ENCODE results near the gene URGCP. TPM values are rescaled to one million over a fixed set of nuclear protein-coding genes. Genes with fewer than 3 reads are reported as not detected.
A peak's percentile ranks its signal among the peaks of the same experiment; 100 is the strongest.

The URGCP gene
- total RNA-seq, 1 experiment from 2014 or later: 28.0 TPM

DNA sequence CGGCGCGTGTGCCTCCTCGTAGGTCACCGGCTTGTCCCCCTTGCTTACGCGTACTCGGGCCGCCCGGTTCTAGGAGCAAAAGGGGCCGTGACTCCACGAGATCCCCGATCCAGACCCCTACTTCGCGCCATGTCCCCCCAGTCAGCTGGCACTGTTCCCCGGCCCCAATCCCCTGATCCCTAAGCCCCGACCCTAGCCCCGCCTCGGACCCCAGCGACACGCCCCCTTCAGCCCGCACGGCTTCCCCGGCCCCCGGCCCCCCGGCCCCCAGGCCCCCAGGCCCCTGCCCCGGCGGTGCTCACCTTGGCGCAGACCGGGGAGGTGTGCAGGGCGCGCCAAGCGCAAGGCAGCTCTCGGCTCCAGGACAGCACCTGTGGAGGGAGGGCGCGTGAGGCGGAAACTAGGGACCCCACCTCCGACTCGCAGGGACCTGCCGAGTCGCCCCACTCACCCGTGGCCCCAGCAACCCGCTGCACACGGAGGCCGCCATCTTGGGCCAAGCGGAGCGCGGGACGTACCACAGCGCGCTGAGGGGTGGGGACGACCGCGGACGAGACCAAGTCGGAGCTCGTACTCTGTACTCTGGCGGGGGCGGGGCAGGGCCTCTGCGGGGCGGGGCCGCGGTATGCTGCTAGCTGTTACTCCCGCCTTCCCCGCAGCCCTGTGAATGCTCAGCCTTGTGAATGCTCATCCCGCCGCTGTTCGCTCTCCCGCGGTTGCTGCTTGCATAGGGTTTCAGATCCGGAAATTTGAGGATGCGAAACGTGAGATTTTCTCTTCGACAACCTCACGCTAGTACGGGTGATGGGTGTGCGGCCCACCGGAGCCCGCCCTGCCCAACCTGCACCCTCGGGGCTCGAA, 37.2 kb downstream of the URGCP start, which contains the start of gene MRPS24 (continued):
- TF ChIP-seq ZNF274 (IDR thresholded peaks at IDR 0.05; ENCODE audit: low read depth, low read length): no peak
- TF ChIP-seq FOSL1 (IDR thresholded peaks at IDR 0.05; ENCODE audit: low read depth): no peak
- TF ChIP-seq, protein P1, sequence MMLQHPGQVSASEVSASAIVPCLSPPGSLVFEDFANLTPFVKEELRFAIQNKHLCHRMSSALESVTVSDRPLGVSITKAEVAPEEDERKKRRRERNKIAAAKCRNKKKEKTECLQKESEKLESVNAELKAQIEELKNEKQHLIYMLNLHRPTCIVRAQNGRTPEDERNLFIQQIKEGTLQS (IDR thresholded peaks at IDR 0.05): no peak
- TF ChIP-seq JUND (IDR thresholded peaks at IDR 0.05): peak; percentile 76
- peak; percentile 75 for TF ChIP-seq EGR1 (IDR thresholded peaks at IDR 0.05; ENCODE audit: low read depth)

DNA sequence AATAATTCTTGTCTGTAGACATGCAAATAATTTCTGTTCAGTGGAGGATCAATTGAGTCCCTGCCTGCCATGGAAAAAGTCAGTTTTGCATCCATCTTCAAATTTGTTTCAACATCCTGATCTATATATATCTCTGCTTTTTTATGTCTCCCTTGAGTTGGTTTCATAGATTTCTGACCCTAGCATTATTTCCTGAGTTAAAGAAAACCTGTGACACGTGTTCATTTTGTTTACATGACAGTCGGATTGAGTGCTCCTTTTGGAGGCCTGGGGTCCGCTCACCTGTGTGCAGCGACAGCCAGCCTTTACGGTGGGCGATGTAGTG, 37.8 kb downstream of the URGCP start:
- Histone ChIP-seq H4K20me1 (ENCODE audit: insufficient read depth) (no peaks in the 10 kb centered on the region), H3K4me3 (replicated peaks in 1 of 2; ENCODE audit: low read depth in 1 of 2, low read length in 2 of 2) (peak overlapping the region; percentile 89 to 90), H3K4me2 (ENCODE audit: low read length) (peak overlapping the region; percentile 90), H3K27ac (ENCODE audit: low read depth, low read length) (peak overlapping the region; percentile 18; the same call in 1 of the 2 replicates), H3K27me3 (ENCODE audit: insufficient read depth, low read length) (no peaks in the 10 kb centered on the region), H3K9me2 (ENCODE audit: insufficient read depth) (no peaks in the 10 kb centered on the region), H3K9me3 (ENCODE audit: control insufficient read depth in 1 of 2, insufficient read depth in 1 of 2, low read depth in 1 of 2, low read length in 2 of 2) (no peaks in the 10 kb centered on the region), H3K36me3 (ENCODE audit: control insufficient read depth in 1 of 2, insufficient read depth in 2 of 2, low read length in 2 of 2) (peaks cover 9 to 12% of the 10 kb centered on the region in 2 experiments; a peak in 3 of 4 replicates), H2AFZ (ENCODE audit: low read depth, low read length, poor library complexity, severe bottlenecking) (no peak overlapping the region), H3K4me1 (ENCODE audit: control insufficient read depth in 1 of 2, insufficient read depth in 2 of 2, low read length in 2 of 2) (peaks cover 9 to 31% of the 10 kb centered on the region in 2 experiments; a peak in 3 of 4 replicates), H3K79me2 (ENCODE audit: insufficient read depth, low read length) (peaks cover 11% of the 10 kb centered on the region), H3K9ac (ENCODE audit: low read length) (peak overlapping the region; percentile 77)
- RAD21 ChIA-PET (ENCODE audit: low non-redundant PET in 1 of 2, low total read pairs in 2 of 2, uncharacterized antibody in 2 of 2, unreplicated experiment in 2 of 2): no interaction called here
- TF ChIP-seq YY1 (IDR thresholded peaks at IDR 0.05; ENCODE audit: extremely low read depth, insufficient replicate concordance, low read depth, low read length) (no peak), ZFX (IDR thresholded peaks at IDR 0.05) (no peak), EZH2phosphoT487 (IDR thresholded peaks at IDR 0.05; ENCODE audit: borderline replicate concordance) (no peak), CEBPB (IDR thresholded peaks at IDR 0.05; ENCODE audit: low read depth) (no peak), FOSL1 (IDR thresholded peaks at IDR 0.05; ENCODE audit: low read depth) (no peak), EGR1 (IDR thresholded peaks at IDR 0.05; ENCODE audit: low read depth) (no peak)
- TF ChIP-seq, protein P2, sequence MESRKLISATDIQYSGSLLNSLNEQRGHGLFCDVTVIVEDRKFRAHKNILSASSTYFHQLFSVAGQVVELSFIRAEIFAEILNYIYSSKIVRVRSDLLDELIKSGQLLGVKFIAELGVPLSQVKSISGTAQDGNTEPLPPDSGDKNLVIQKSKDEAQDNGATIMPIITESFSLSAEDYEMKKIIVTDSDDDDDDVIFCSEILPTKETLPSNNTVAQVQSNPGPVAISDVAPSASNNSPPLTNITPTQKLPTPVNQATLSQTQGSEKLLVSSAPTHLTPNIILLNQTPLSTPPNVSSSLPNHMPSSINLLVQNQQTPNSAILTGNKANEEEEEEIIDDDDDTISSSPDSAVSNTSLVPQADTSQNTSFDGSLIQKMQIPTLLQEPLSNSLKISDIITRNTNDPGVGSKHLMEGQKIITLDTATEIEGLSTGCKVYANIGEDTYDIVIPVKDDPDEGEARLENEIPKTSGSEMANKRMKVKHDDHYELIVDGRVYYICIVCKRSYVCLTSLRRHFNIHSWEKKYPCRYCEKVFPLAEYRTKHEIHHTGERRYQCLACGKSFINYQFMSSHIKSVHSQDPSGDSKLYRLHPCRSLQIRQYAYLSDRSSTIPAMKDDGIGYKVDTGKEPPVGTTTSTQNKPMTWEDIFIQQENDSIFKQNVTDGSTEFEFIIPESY (IDR thresholded peaks at IDR 0.05; ENCODE audit: extremely low read depth, insufficient replicate concordance, low read length): no peak
- TF ChIP-seq, protein P3, sequence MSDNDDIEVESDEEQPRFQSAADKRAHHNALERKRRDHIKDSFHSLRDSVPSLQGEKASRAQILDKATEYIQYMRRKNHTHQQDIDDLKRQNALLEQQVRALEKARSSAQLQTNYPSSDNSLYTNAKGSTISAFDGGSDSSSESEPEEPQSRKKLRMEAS (IDR thresholded peaks at IDR 0.05): no peak
- BruUV-seq (replicated peaks): TSS peak; percentile 65
- intact Hi-C loops (cut with micrococcal nuclease): no loop called here
- DNase-seq (ENCODE audit: low read depth, low spot score) (no peak), ATAC-seq (peak; percentile 23)
- POLR2A ChIA-PET: interaction anchor here (1.1 kb wide), 1 partner anchor 613 kb away, joined by 4 read pairs; no protein-coding TSS in a partner anchor
- CTCF ChIA-PET: no interaction called here

All from HCT116 (cell line).